CD14-positive monocyte (primary cell): ENCODE data around the gene MORN1. TPM values are rescaled to one million over a fixed set of nuclear protein-coding genes. Genes with fewer than 3 reads are reported as not detected.

Experiments used
- DNase-seq, 3 donors: peaks; one replicate each; pipeline ENCODE4 v3.0.0-alpha.2; 2011 to 2022
- H2AFZ ChIP-seq: 2 replicates; pipeline ENCODE4 v1.6.0; 2012; ENCODE audit warnings: mild to moderate bottlenecking, low read depth, low read length, inconsistent platforms; ENCODE audit not compliant: insufficient read depth, poor library complexity, severe bottlenecking
- H3K27ac ChIP-seq, 2 donors: 1 replicate in 1 of 2; 2 replicates in 1 of 2; pipeline ENCODE4 v1.5.1; 2012 to 2013; ENCODE audit warnings: low read length in 2 of 2, control low read depth in 1 of 2, inconsistent platforms in 1 of 2, low read depth in 1 of 2, mild to moderate bottlenecking in 1 of 2
- H3K27me3 ChIP-seq, 2 donors: one replicate each; pipeline versions ENCODE4 v1.6.0 to v1.6.1; 2011 to 2013; ENCODE audit warnings: low read length in 2 of 2; ENCODE audit not compliant: control insufficient read depth in 2 of 2, insufficient read depth in 2 of 2
- H3K36me3 ChIP-seq, 2 donors: replicated peaks in 1 of 2; 1 replicate in 1 of 2; 2 replicates in 1 of 2; pipeline versions ENCODE4 v1.5.1 to v1.6.1; 2012 to 2013; ENCODE audit warnings: low read length in 2 of 2, control low read depth in 1 of 2, inconsistent platforms in 1 of 2, mild to moderate bottlenecking in 1 of 2; ENCODE audit not compliant: insufficient read depth in 2 of 2, control insufficient read depth in 1 of 2
- H3K4me1 ChIP-seq, 2 donors: 1 replicate in 1 of 2; 2 replicates in 1 of 2; pipeline versions ENCODE4 v1.5.1 to v1.6.1; 2012 to 2013; ENCODE audit warnings: low read length in 2 of 2, control low read depth in 1 of 2, inconsistent platforms in 1 of 2, mild to moderate bottlenecking in 1 of 2, moderate library complexity in 1 of 2; ENCODE audit not compliant: insufficient read depth in 2 of 2, control insufficient read depth in 1 of 2
- H3K4me2 ChIP-seq: replicated peaks from 2 replicates; pipeline ENCODE3; 2012; ENCODE audit warnings: low read length, moderate library complexity, mild to moderate bottlenecking; ENCODE audit not compliant: poor library complexity, severe bottlenecking; ENCODE audit errors: extremely low read depth
- H3K4me3 ChIP-seq, 3 experiments: fragments of 200-600 bp in 1 of 3; sonication (generic) in 1 of 3; replicated peaks in 1 of 3; 1 replicate in 2 of 3; 2 replicates in 1 of 3; pipeline ENCODE4 v1.5.1; 2011 to 2013; ENCODE audit warnings: low read length in 3 of 3, mild to moderate bottlenecking in 3 of 3, control low read depth in 2 of 3, low read depth in 2 of 3, inconsistent platforms in 1 of 3, moderate library complexity in 1 of 3
- H3K79me2 ChIP-seq: 2 replicates; pipeline ENCODE4 v1.6.0; 2012; ENCODE audit warnings: mild to moderate bottlenecking, control low read depth, inconsistent platforms, low read length, moderate library complexity; ENCODE audit not compliant: insufficient read depth
- H3K9ac ChIP-seq: 2 replicates; pipeline ENCODE4 v1.6.0; 2017; ENCODE audit warnings: low read length, mild to moderate bottlenecking; ENCODE audit not compliant: insufficient read depth, poor library complexity, severe bottlenecking
- H3K9me3 ChIP-seq, 2 donors: replicated peaks in 1 of 2; 1 replicate in 1 of 2; 2 replicates in 1 of 2; pipeline versions ENCODE4 v1.5.1 to v1.6.1; 2012 to 2013; ENCODE audit warnings: low read length in 2 of 2, control low read depth in 1 of 2; ENCODE audit not compliant: control insufficient read depth in 1 of 2, insufficient read depth in 1 of 2
- H4K20me1 ChIP-seq: 2 replicates; pipeline ENCODE4 v1.6.0; 2012; ENCODE audit warnings: mild to moderate bottlenecking, low read length, control low read depth, moderate library complexity; ENCODE audit not compliant: insufficient read depth
- H3K27ac Mint-ChIP-seq, 7 donors: one replicate each; pipeline ENCODE4 v1.8.0; 2020; ENCODE audit warnings: mild to moderate bottlenecking in 7 of 7, mixed read lengths in 7 of 7, moderate library complexity in 6 of 7, inconsistent platforms in 2 of 7
- H3K27me3 Mint-ChIP-seq, 3 donors: one replicate each; pipeline ENCODE4 v1.8.0; 2021 to 2022; ENCODE audit warnings: low read depth in 3 of 3, mild to moderate bottlenecking in 3 of 3, mixed read lengths in 3 of 3, moderate library complexity in 3 of 3, inconsistent platforms in 1 of 3
- H3K36me3 Mint-ChIP-seq, 2 donors: one replicate each; pipeline ENCODE4 v1.8.0; 2020; ENCODE audit warnings: mixed read lengths in 2 of 2, inconsistent platforms in 1 of 2, mild to moderate bottlenecking in 1 of 2
- H3K4me1 Mint-ChIP-seq: one replicate; pipeline ENCODE4 v1.8.0; 2020; ENCODE audit warnings: mild to moderate bottlenecking, mixed read lengths
- H3K4me3 Mint-ChIP-seq, 2 donors: one replicate each; pipeline ENCODE4 v1.8.0; 2020; ENCODE audit warnings: mild to moderate bottlenecking in 2 of 2, mixed read lengths in 2 of 2, moderate library complexity in 1 of 2
- H3K9me3 Mint-ChIP-seq, 7 donors: one replicate each; pipeline ENCODE4 v1.8.0; 2020 to 2022; ENCODE audit warnings: mixed read lengths in 7 of 7, mild to moderate bottlenecking in 6 of 7, moderate library complexity in 6 of 7, inconsistent platforms in 2 of 7
- WGBS: methylation state at CpG from one replicate; pipeline ENCODE4 v1.1.5; 2013; ENCODE audit warnings: missing lambda C conversion rate; ENCODE audit not compliant: insufficient coverage; 5-methylcytosine and 5-hydroxymethylcytosine counted together
- intact Hi-C, 2 donors: fragments of 100-400 bp; cut with micrococcal nuclease; formaldehyde crosslinking; loops; one replicate each; pipeline versions ENCODE4 v1.15.0 to v1.15.1; 2023
- polyA plus RNA-seq, 3 donors: library from polyadenylated mRNA; depleted of rRNA in 1 of 3; unstranded in 2 of 3; stranded (reverse) in 1 of 3; fragments of 300-500 nt in 2 of 3; fragments of >200 nt in 1 of 3; fragmentation: Illumina TruSeq in 2 of 3; gene quantifications; 1 replicate in 2 of 3; 2 replicates in 1 of 3; pipeline ENCODE4 v1.2.3, GENCODE V29; 2012 to 2021
- TF ChIP-seq, protein P1 (sequence below): fragments of 200-600 bp; IDR thresholded peaks from one replicate; pipeline ENCODE4 v1.8.0; 2022; ENCODE audit warnings: antibody characterized with exemption, mild to moderate bottlenecking

The MORN1 gene
- polyA plus RNA-seq, 3 donors, result 1.5 to 3.0 (median 1.7) TPM

DNA sequence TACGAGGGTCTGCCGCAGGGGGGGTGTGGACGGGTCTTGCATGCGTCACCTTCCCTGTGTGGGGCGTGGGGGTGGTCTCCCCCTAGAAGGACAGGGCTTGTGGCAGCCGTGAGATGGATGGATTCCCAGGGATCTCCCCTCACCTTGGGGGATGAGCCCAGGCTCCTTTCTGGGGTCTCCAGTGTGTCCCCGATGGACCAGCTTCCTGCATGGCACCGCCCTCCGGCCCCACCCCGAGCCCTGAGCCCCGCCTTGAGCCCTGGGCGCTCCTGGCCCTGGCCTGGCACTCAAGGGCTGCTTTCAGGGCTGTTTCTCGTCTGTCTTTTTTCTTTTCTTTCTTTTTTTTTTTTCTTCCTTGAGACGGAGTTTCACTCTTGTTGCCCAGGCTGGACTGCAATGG lies 103.7 kb downstream of the MORN1 start:
- Histone ChIP-seq H3K79me2 (peaks cover 43% of the 10 kb centered on the region), H2AFZ (no peak overlapping the region), H3K9ac (no peak overlapping the region), H3K27me3 (peaks cover 0 to 33% of the 10 kb centered on the region in 2 donors), H3K4me2 (no peak overlapping the region), H3K4me3 (no peak overlapping the region), H3K4me1 (peaks cover 41 to 45% of the 10 kb centered on the region in 2 donors), H4K20me1 (peaks cover 98% of the 10 kb centered on the region), H3K9me3 (no peaks in the 10 kb centered on the region), H3K27ac (no peak overlapping the region), H3K36me3 (no peaks in the 10 kb centered on the region)
- 94% methylated on average over 12 of the region's 14 CpGs for WGBS
- H3K27me3 Mint-ChIP-seq, result peaks cover 39 to 55% (median 44%) of the 10 kb centered on the region in 3 donors
- DNase-seq, result no peak
- intact Hi-C loops, result no loop called here
- H3K27ac Mint-ChIP-seq, result no peak overlapping the region
- H3K4me1 Mint-ChIP-seq, result peaks cover 42% of the 10 kb centered on the region
- H3K9me3 Mint-ChIP-seq, result peaks cover 0 to 7% (median 2%) of the 10 kb centered on the region in 7 donors
- H3K4me3 Mint-ChIP-seq, result peak overlapping the region in 1 of 2 donors; percentile 83
- peaks cover 33 to 34% of the 10 kb centered on the region in 2 donors for H3K36me3 Mint-ChIP-seq
- TF ChIP-seq, protein P1, sequence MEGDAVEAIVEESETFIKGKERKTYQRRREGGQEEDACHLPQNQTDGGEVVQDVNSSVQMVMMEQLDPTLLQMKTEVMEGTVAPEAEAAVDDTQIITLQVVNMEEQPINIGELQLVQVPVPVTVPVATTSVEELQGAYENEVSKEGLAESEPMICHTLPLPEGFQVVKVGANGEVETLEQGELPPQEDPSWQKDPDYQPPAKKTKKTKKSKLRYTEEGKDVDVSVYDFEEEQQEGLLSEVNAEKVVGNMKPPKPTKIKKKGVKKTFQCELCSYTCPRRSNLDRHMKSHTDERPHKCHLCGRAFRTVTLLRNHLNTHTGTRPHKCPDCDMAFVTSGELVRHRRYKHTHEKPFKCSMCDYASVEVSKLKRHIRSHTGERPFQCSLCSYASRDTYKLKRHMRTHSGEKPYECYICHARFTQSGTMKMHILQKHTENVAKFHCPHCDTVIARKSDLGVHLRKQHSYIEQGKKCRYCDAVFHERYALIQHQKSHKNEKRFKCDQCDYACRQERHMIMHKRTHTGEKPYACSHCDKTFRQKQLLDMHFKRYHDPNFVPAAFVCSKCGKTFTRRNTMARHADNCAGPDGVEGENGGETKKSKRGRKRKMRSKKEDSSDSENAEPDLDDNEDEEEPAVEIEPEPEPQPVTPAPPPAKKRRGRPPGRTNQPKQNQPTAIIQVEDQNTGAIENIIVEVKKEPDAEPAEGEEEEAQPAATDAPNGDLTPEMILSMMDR, result no peak

DNA sequence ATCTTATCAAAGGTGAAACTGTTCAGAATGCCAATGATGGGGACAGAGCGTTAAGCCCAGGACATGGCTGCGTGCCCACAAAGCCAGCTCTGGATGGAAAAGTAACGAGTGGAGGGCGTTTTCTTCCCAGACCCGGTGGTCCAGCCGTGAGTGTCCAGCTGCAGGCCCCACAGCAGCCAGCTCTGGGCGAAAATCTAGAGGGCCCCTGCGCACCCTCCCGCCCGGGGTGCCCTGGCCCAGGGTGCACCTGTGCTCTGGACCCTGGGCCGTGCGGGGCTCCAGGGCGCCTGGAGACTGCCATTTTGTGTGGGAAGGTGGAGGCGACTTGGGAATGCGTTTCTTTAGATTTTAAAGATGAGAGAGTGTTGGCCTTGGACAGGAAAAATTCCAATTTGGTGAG lies 104.4 kb downstream of the MORN1 start:
- Histone ChIP-seq H3K9ac (no peak overlapping the region), H3K36me3 (no peaks in the 10 kb centered on the region), H3K79me2 (peaks cover 36% of the 10 kb centered on the region), H3K27me3 (peaks cover 0 to 26% of the 10 kb centered on the region in 2 donors), H4K20me1 (peaks cover 96% of the 10 kb centered on the region), H3K4me2 (no peak overlapping the region), H3K9me3 (no peaks in the 10 kb centered on the region), H3K27ac (no peak overlapping the region), H2AFZ (no peak overlapping the region), H3K4me1 (peaks cover 33 to 38% of the 10 kb centered on the region in 2 donors), H3K4me3 (no peak overlapping the region)
- peak overlapping the region in 1 of 2 donors; percentile 72 for H3K4me3 Mint-ChIP-seq
- no peak overlapping the region for H3K27ac Mint-ChIP-seq
- 97% methylated on average over 13 of the region's 15 CpGs for WGBS
- peaks cover 26 to 27% of the 10 kb centered on the region in 2 donors for H3K36me3 Mint-ChIP-seq
- peaks cover 35% of the 10 kb centered on the region for H3K4me1 Mint-ChIP-seq
- no peak for DNase-seq
- TF ChIP-seq, protein P1, result no peak
- peaks cover 35 to 48% (median 37%) of the 10 kb centered on the region in 3 donors for H3K27me3 Mint-ChIP-seq
- H3K9me3 Mint-ChIP-seq, result peaks cover 0 to 5% (median 2%) of the 10 kb centered on the region in 7 donors
- intact Hi-C loops, result no loop called here
